Naive thymus-derived CD4-positive, alpha-beta T cell (primary cell): ENCODE data around the gene AMDHD2. TPM values are rescaled to one million over a fixed set of nuclear protein-coding genes. Genes with fewer than 3 reads are reported as not detected.

Experiments
- ATAC-seq: fragments of 150-1000 bp; cut with Tn5 transposase; 2 replicates; pipeline ENCODE4 v1.10.0; 2021; ENCODE audit warnings: mild to moderate bottlenecking, moderate library complexity
- CTCF ChIA-PET: fragments of 350-600 bp; sonication (Branson Sonifier 250); formaldehyde crosslinking; loops from one replicate; lab custom pipeline; 2021; ENCODE audit warnings: antibody characterized with exemption; lab: Charles Lee
- POLR2A ChIA-PET: fragments of 350-600 bp; sonication (Branson Sonifier 250); formaldehyde crosslinking; loops from one replicate; lab custom pipeline; 2021; ENCODE audit warnings: antibody characterized with exemption, inconsistent platforms; lab: Charles Lee
- DNase-seq, 9 donors: peaks; one replicate each; pipeline versions ENCODE4 v3.0.0 to v3.0.0-alpha.2; 2020 to 2022; ENCODE audit warnings: mixed read lengths in 1 of 9
- H3K27ac ChIP-seq: one replicate; pipeline ENCODE4 v1.7.0; 2013; ENCODE audit warnings: mild to moderate bottlenecking, low read depth, low read length, moderate library complexity
- H3K27me3 ChIP-seq, 2 donors: one replicate each; pipeline ENCODE4 v1.7.0; 2013; ENCODE audit warnings: low read length in 2 of 2, mild to moderate bottlenecking in 2 of 2, moderate library complexity in 2 of 2; ENCODE audit not compliant: control insufficient read depth in 2 of 2, insufficient read depth in 2 of 2
- H3K36me3 ChIP-seq, 3 experiments: 1 replicate in 2 of 3; 2 replicates in 1 of 3; pipeline ENCODE4 v1.7.0; 2013; ENCODE audit warnings: low read length in 3 of 3, mild to moderate bottlenecking in 3 of 3, moderate library complexity in 1 of 3; ENCODE audit not compliant: insufficient read depth in 3 of 3, control insufficient read depth in 2 of 3
- H3K4me1 ChIP-seq, 2 donors: one replicate each; pipeline ENCODE4 v1.7.0; 2013; ENCODE audit warnings: low read length in 2 of 2, mild to moderate bottlenecking in 2 of 2, moderate library complexity in 1 of 2; ENCODE audit not compliant: control insufficient read depth in 2 of 2, insufficient read depth in 2 of 2
- H3K4me3 ChIP-seq: 2 replicates; pipeline ENCODE4 v1.7.0; 2013; ENCODE audit warnings: mild to moderate bottlenecking, low read length
- H3K9me3 ChIP-seq, 3 experiments: 1 replicate in 2 of 3; 2 replicates in 1 of 3; pipeline ENCODE4 v1.7.0; 2013; ENCODE audit warnings: low read length in 3 of 3; ENCODE audit not compliant: control insufficient read depth in 2 of 3
- H3K27ac Mint-ChIP-seq, 9 donors: one replicate each; pipeline ENCODE4 v1.8.0; 2020 to 2022; ENCODE audit warnings: mixed read lengths in 9 of 9, mild to moderate bottlenecking in 8 of 9, moderate library complexity in 5 of 9, inconsistent platforms in 2 of 9
- H3K27me3 Mint-ChIP-seq, 5 donors: one replicate each; pipeline ENCODE4 v1.8.0; 2021 to 2022; ENCODE audit warnings: mixed read lengths in 5 of 5, mild to moderate bottlenecking in 1 of 5
- H3K36me3 Mint-ChIP-seq, 5 donors: one replicate each; pipeline ENCODE4 v1.8.0; 2020 to 2022; ENCODE audit warnings: mixed read lengths in 5 of 5, mild to moderate bottlenecking in 3 of 5, inconsistent platforms in 1 of 5
- H3K4me1 Mint-ChIP-seq, 7 donors: one replicate each; pipeline ENCODE4 v1.8.0; 2020 to 2022; ENCODE audit warnings: mixed read lengths in 7 of 7, mild to moderate bottlenecking in 3 of 7, inconsistent platforms in 1 of 7
- H3K4me3 Mint-ChIP-seq, 10 donors: one replicate each; pipeline ENCODE4 v1.8.0; 2020 to 2022; ENCODE audit warnings: mild to moderate bottlenecking in 10 of 10, mixed read lengths in 10 of 10, moderate library complexity in 6 of 10, inconsistent platforms in 2 of 10
- H3K9me3 Mint-ChIP-seq, 11 donors: one replicate each; pipeline ENCODE4 v1.8.0; 2020 to 2022; ENCODE audit warnings: mixed read lengths in 11 of 11, mild to moderate bottlenecking in 4 of 11, inconsistent platforms in 1 of 11, moderate library complexity in 1 of 11
- intact Hi-C, 2 donors: fragments of 100-400 bp; cut with micrococcal nuclease; formaldehyde crosslinking; loops; one replicate each; pipeline ENCODE4 v1.15.1; 2023
- polyA plus RNA-seq, 2 donors: library from polyadenylated mRNA; unstranded; fragments of 300-500 nt; fragmentation: Illumina TruSeq; gene quantifications; one replicate each; pipeline ENCODE4 v1.2.3, GENCODE V29; 2021
- total RNA-seq, 6 experiments: library from RNA in 5 of 6; stranded (reverse) in 5 of 6; gene quantifications; 1 replicate in 5 of 6; 2 replicates in 1 of 6; pipeline ENCODE4 v1.2.3 and lab custom pipeline; 2021 to 2026

AMDHD2 gene
- total and polyA plus RNA-seq, 7 experiments from 2014 or later = 15.0 to 258 (median 102) TPM

DNA sequence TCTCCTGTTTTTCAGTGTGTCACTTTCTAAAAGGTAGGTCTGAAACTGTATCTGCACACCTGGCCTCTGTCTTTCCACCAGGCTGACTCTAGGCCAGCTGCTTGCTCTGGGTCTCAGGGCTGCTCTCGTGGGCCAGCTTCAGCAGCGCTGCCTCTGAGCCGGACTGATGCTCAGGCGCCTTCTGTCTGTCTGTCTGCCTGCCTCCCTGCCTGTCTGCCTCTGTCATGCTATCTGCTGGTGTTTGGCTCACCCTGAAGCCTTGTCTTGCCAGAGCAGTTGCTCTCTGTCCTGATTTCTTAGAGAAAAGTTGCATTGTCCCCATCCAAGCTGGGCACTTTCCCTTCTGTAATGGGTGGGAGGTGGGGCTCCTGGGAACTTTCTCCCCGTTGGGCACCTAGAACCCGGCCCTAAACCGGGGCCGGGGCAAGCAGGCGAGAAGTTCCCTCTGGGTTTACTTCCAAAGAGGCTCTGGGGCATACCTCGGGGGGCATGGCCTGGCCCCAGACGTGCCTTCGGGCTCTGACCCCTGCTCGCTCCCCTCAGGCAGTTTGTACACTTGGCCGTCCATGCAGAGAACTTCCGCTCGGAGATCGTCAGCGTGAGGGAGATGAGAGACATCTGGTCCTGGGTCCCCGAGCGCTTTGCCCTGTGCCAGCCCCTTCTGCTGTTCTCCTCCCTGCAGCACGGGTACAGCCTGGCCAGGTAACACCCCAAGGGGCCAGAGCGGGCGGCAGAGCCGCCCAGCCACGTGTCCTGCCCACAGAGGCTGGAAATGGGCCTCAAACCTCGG, 22.3 kb upstream of the AMDHD2 start:
- H3K27ac ChIP-seq = no peak overlapping the region
- Mint-ChIP-seq H3K36me3 (peaks cover 0 to 8% (median 0%) of the 10 kb centered on the region in 5 donors), H3K4me3 (no peak overlapping the region), H3K9me3 (no peaks in the 10 kb centered on the region), H3K27me3 (no peaks in the 10 kb centered on the region), H3K27ac (no peak overlapping the region), H3K4me1 (peaks cover 0 to 3% (median 0%) of the 10 kb centered on the region in 7 donors)
- intact Hi-C loops = no loop called here
- no peaks in the 10 kb centered on the region for H3K4me1 ChIP-seq
- no peaks in the 10 kb centered on the region for H3K9me3 ChIP-seq
- no peak for ATAC-seq
- ChIA-PET CTCF (no interaction called here), POLR2A (no interaction called here)
- no peaks in the 10 kb centered on the region for H3K27me3 ChIP-seq
- no peak for DNase-seq
- no peak overlapping the region for H3K4me3 ChIP-seq
- H3K36me3 ChIP-seq = peaks cover 0 to 19% (median 0%) of the 10 kb centered on the region in 3 experiments

DNA sequence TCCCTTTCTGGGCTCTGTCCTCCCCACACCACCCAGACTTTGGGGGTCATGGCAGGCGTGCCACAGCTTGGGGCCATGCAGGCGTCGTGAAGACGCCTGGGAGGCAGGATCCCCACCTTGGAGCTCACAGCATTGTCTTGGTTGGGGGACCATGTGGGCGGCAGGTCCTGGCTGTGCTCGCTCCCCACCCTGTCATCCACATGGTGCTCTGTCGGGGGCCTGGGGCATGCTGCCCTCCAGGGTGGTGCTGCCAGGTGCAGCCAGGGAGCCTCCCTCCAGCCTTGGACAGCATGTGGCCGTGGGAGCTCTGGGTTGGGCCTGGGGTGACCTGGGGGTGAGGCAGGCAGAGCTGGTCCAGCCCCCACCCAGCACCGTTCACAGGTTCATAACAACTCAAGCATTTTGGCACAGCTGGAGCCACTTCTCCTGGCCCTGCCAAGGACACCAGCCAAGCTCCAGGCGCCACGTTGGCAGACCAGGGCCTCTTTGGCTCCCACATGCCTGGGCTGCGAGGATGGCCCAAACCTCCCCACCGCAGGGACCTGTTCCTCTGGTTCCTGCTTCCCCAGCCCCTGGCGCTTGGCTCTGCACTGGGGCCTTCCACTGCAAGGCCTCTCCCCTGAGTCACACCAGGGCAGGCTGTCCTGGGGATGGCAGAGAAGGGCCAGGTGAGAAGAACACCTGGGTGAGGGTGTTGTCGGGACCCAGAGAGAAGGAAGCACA, 21.5 kb upstream of the AMDHD2 start:
- Mint-ChIP-seq H3K27me3 (no peaks in the 10 kb centered on the region), H3K4me3 (no peak overlapping the region), H3K4me1 (peaks cover 0 to 3% (median 0%) of the 10 kb centered on the region in 7 donors), H3K27ac (no peak overlapping the region), H3K36me3 (peaks cover 0 to 8% (median 0%) of the 10 kb centered on the region in 5 donors), H3K9me3 (no peaks in the 10 kb centered on the region)
- DNase-seq = no peak
- H3K9me3 ChIP-seq = no peaks in the 10 kb centered on the region
- peaks cover 0 to 19% (median 0%) of the 10 kb centered on the region in 3 experiments for H3K36me3 ChIP-seq
- no peaks in the 10 kb centered on the region for H3K4me1 ChIP-seq
- no peak for ATAC-seq
- intact Hi-C loops = no loop called here
- POLR2A ChIA-PET = interaction anchor here (0.6 kb wide), 1 partner anchor 492 kb away, joined by 3 read pairs; no protein-coding TSS in a partner anchor
- no peak overlapping the region for H3K4me3 ChIP-seq
- no peak overlapping the region for H3K27ac ChIP-seq
- CTCF ChIA-PET = interaction anchor here (0.7 kb wide), 1 partner anchor 876 kb away, joined by 3 read pairs; no protein-coding TSS in a partner anchor
- H3K27me3 ChIP-seq = no peaks in the 10 kb centered on the region

DNA sequence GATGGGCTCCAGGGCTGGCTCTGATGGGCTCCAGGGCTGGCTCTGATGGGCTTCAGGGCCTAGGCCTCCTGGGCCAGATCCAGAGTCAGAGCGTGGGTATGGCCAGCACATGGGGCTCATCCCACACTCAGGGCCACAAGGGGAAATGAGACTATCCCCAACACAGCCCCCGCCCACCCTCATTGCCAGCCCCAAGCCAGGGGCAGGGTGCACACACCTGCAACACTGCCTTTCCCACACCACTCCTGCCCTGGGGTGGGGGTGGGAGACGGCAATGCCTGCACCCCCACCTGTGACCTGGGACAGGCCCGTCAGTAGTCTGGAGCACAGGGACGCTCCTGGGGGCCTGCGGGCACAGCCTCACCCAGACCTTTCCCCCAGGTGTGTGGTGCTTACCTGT, 20.7 kb upstream of the AMDHD2 start:
- no peaks in the 10 kb centered on the region for H3K27me3 Mint-ChIP-seq
- ATAC-seq = no peak
- no peak overlapping the region for H3K4me3 Mint-ChIP-seq
- no peak overlapping the region for H3K4me3 ChIP-seq
- H3K9me3 ChIP-seq = no peaks in the 10 kb centered on the region
- no peak overlapping the region for H3K27ac Mint-ChIP-seq
- H3K36me3 ChIP-seq = peaks cover 0 to 19% (median 0%) of the 10 kb centered on the region in 3 experiments
- ChIA-PET POLR2A (interaction anchor here (0.6 kb wide), 1 partner anchor 492 kb away, joined by 3 read pairs; no protein-coding TSS in a partner anchor), CTCF (interaction anchor here (0.7 to 1.1 kb wide), 3 partner anchors 59 to 86 kb away, joined by 3 read pairs; no protein-coding TSS in a partner anchor)
- peaks cover 0 to 3% (median 0%) of the 10 kb centered on the region in 7 donors for H3K4me1 Mint-ChIP-seq
- no peaks in the 10 kb centered on the region for H3K27me3 ChIP-seq
- no peaks in the 10 kb centered on the region for H3K9me3 Mint-ChIP-seq
- DNase-seq = no peak
- peaks cover 0 to 8% (median 0%) of the 10 kb centered on the region in 5 donors for H3K36me3 Mint-ChIP-seq
- intact Hi-C loops = no loop called here
- no peaks in the 10 kb centered on the region for H3K4me1 ChIP-seq
- H3K27ac ChIP-seq = no peak overlapping the region

DNA sequence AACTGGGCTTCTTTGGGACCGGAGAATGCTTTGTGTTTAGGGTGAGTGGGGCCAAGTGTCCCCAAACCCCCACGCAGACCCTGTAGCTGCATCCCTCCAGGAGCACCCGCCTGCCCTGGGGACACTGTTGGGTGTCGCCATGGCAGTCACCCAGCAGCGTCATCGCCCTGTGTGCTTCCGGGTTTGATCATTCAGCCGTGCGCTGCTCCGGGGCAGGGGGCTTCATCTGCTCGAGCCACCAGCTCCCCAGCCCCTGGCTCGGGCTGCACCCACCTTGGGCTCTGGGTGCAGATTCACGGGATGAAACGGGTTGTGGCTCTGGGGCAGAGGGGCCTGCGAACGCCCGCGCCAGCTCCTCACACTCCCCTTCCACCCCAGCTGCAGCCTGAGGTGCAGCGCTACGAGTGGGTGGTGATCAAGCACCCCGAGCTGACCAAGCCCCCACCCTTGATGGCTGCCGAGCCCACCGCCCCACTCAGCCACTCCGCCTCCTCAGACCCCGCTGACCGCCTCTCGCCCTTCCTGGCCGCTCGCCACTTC, 20.2 kb upstream of the AMDHD2 start:
- H3K4me1 ChIP-seq = no peaks in the 10 kb centered on the region
- ChIA-PET POLR2A (interaction anchor here (3.7 kb wide), 1 partner anchor 14 kb away, joined by 14 read pairs; the partner anchor contains the start of gene ATP6V0C), CTCF (interaction anchor here (0.7 to 1.2 kb wide), 5 partner anchors 37 to 143 kb away, joined by 3 read pairs; partner anchors contain the start of gene PDPK1)
- H3K27me3 Mint-ChIP-seq = no peaks in the 10 kb centered on the region
- H3K4me3 Mint-ChIP-seq = no peak overlapping the region
- no peaks in the 10 kb centered on the region for H3K27me3 ChIP-seq
- peaks cover 0 to 3% (median 0%) of the 10 kb centered on the region in 7 donors for H3K4me1 Mint-ChIP-seq
- H3K36me3 Mint-ChIP-seq = peaks cover 0 to 8% (median 0%) of the 10 kb centered on the region in 5 donors
- peaks cover 0 to 19% (median 0%) of the 10 kb centered on the region in 3 experiments for H3K36me3 ChIP-seq
- H3K27ac Mint-ChIP-seq = no peak overlapping the region
- no peaks in the 10 kb centered on the region for H3K9me3 Mint-ChIP-seq
- H3K4me3 ChIP-seq = no peak overlapping the region
- ATAC-seq = no peak
- H3K27ac ChIP-seq = no peak overlapping the region
- intact Hi-C loops = no loop called here
- DNase-seq = no peak
- no peaks in the 10 kb centered on the region for H3K9me3 ChIP-seq

DNA sequence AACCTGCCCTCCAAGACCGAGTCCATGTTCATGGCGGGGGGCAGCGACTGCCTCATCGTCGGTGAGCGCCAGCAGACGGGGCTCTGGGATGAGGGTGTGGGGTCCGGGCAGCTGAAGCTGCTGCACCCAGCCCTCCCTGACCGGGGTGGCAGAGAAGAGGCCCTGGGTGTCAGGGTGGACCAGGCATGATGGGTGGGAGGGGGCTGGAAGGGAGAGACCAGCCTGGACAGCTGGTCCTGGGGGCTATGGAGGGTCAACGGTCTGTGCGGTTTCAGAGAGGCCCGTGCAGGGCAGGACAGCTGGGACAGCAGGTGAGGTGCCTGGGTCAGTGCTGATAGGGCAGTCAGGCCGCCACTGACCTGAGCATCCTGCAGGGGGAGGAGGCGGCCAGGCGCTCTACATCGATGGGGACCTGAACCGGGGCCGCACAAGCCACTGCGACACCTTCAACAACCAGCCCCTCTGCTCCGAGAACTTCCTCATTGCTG, 19.7 kb upstream of the AMDHD2 start:
- POLR2A ChIA-PET = interaction anchor here (1.1 to 3.7 kb wide), 5 partner anchors 14 to 306 kb away, joined by 4 to 14 read pairs (median 4); partner anchors contain the start of genes AMDHD2, ATP6V0C and ECI1

More for the DNA sequence above, 19.7 kb upstream of the AMDHD2 start:
- intact Hi-C loops = no loop called here
- H3K27ac Mint-ChIP-seq = no peak overlapping the region
- peaks cover 0 to 3% (median 0%) of the 10 kb centered on the region in 7 donors for H3K4me1 Mint-ChIP-seq
- no peak overlapping the region for H3K27ac ChIP-seq
- CTCF ChIA-PET = interaction anchor here (0.8 to 2.3 kb wide), 5 partner anchors 37 to 306 kb away, joined by 3 to 20 read pairs (median 3); partner anchors contain the start of gene PDPK1
- H3K4me3 ChIP-seq = no peak overlapping the region
- H3K4me3 Mint-ChIP-seq = no peak overlapping the region
- H3K36me3 ChIP-seq = peaks cover 0 to 19% (median 0%) of the 10 kb centered on the region in 3 experiments
- H3K27me3 Mint-ChIP-seq = no peaks in the 10 kb centered on the region
- ATAC-seq = no peak
- H3K4me1 ChIP-seq = no peaks in the 10 kb centered on the region
- no peaks in the 10 kb centered on the region for H3K9me3 Mint-ChIP-seq
- H3K27me3 ChIP-seq = no peaks in the 10 kb centered on the region
- peaks cover 0 to 8% (median 0%) of the 10 kb centered on the region in 5 donors for H3K36me3 Mint-ChIP-seq
- DNase-seq = no peak
- H3K9me3 ChIP-seq = no peaks in the 10 kb centered on the region
